ENCODE measurements around the gene TNIK. TPM values are rescaled to one million over a fixed set of nuclear protein-coding genes. Genes with fewer than 3 reads are reported as not detected.
A peak's percentile ranks its signal among the peaks of the same experiment; 100 is the strongest.

TNIK gene
- total RNA-seq, 1 donor from 2014 or later = 1.5 TPM

DNA sequence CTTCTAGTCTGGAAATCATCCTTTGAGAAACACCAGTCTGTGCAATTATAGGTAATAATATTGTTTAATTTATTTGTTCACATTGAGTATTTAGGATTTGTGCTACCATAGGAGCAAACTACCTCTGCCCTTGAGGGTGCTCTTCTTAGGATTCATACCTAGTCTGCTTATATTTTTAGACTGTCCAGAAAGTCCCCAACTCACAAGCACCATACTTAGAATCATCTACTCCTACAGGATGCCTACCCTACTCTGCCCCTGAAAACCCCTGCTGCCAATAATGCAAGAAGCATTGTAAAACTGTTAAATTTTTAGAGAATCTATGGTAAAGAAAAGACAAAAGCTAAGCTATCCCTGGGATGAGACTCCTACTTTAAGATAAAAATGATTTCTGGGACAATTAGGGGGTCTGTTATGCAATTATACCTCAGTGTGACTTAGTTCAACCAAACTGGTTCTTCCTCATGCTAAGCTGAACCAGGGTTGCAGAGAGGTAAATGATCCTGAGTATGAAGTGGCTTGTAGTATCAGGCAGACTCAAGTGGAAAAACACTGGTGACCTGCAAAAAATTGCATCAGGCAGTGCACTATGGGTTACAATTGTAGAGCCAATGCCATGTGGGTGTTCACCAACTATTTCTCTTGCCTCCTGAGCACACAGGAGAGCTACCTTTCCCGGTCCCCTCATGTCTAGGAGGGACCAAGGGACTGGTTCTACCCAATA, 133.3 kb downstream of the TNIK start:
- H3K27me3 Mint-ChIP-seq (ENCODE audit: unreplicated experiment) = no peaks in the 10 kb centered on the region
- no peaks in the 10 kb centered on the region for H3K36me3 Mint-ChIP-seq (ENCODE audit: unreplicated experiment)

DNA sequence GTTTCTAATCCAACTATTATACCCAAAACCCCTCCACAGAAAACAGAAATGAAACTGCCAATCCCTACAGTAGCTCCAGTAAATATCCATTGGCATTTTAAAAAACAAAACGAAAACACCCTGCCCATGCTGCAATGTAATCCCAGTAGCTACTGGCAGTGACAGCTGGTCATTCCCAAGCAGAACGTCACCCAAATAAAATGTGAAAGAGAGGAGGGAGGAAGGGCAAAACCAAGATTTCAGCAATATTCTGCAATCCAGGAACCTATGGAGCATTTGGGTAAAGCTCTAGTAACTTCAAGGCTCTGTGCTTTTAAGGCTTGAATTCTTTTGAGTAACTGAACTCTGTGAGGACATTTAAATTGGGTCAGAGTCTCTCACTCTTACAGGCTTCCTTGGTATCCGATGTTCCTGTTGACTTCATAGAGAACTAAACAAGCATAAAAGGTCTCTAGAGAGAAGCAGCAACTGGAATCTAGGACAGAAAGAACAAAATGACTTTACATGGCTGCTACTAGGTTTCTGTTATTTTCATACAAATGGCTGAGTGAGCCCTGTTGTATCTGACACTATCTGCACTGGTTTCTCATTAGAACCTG, 136.2 kb downstream of the TNIK start:
- Mint-ChIP-seq H3K4me3 (ENCODE audit: unreplicated experiment) (no peak overlapping the region), H3K4me1 (ENCODE audit: low read depth, unreplicated experiment) (peaks cover 23% of the 10 kb centered on the region), H3K9me3 (ENCODE audit: unreplicated experiment) (no peaks in the 10 kb centered on the region), H3K27me3 (ENCODE audit: unreplicated experiment) (no peaks in the 10 kb centered on the region), H3K27ac (ENCODE audit: unreplicated experiment) (no peak overlapping the region), H3K36me3 (ENCODE audit: unreplicated experiment) (no peaks in the 10 kb centered on the region)
- TF ChIP-seq, protein P1, sequence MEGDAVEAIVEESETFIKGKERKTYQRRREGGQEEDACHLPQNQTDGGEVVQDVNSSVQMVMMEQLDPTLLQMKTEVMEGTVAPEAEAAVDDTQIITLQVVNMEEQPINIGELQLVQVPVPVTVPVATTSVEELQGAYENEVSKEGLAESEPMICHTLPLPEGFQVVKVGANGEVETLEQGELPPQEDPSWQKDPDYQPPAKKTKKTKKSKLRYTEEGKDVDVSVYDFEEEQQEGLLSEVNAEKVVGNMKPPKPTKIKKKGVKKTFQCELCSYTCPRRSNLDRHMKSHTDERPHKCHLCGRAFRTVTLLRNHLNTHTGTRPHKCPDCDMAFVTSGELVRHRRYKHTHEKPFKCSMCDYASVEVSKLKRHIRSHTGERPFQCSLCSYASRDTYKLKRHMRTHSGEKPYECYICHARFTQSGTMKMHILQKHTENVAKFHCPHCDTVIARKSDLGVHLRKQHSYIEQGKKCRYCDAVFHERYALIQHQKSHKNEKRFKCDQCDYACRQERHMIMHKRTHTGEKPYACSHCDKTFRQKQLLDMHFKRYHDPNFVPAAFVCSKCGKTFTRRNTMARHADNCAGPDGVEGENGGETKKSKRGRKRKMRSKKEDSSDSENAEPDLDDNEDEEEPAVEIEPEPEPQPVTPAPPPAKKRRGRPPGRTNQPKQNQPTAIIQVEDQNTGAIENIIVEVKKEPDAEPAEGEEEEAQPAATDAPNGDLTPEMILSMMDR (IDR thresholded peaks at IDR 0.05; ENCODE audit: partially characterized antibody, unreplicated experiment) = no peak
- no peak for DNase-seq

More for the DNA sequence above, 133.3 kb downstream of the TNIK start:
- Mint-ChIP-seq H3K4me3 (ENCODE audit: unreplicated experiment) (no peak overlapping the region), H3K9me3 (ENCODE audit: unreplicated experiment) (no peaks in the 10 kb centered on the region), H3K4me1 (ENCODE audit: low read depth, unreplicated experiment) (peaks cover 7% of the 10 kb centered on the region), H3K27ac (ENCODE audit: unreplicated experiment) (no peak overlapping the region)
- TF ChIP-seq, protein P1 (IDR thresholded peaks at IDR 0.05; ENCODE audit: partially characterized antibody, unreplicated experiment) = no peak
- DNase-seq = no peak

DNA sequence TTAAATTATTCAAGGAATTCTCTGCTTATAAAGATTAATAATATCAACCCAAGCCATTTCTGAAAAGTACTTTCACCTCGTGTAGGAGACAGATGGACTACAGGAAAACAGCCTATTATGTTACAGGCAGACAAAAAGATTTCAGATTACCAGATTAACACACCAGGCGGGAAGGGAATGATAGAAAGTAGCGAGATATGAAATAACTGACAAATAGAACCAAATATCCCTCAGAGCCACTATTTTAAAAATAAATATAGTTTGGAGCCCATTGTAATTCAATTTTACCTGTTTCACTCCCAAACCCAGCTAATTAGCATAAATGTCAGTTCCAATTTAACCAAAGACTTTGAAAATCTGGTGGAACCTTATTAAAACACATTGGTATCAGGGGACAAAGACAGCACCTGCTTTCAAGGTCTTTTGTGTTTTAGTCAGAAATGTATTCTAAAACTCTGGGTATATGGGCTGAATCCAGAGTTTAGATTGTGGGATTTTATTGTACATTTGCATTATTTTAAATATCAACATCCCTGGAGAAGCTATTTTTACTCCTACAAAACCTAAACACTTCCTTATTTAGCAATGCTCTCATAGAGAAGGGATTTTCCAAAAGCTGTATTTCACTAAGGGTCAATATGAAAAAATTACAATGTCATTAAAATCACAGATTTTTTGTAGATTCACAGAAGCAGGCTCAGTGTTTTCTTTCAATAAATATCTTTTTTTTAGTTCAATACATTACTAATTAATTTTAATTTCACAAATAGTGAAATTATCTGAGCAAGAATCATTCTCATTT, 138.4 kb downstream of the TNIK start:
- H3K4me1 Mint-ChIP-seq (ENCODE audit: low read depth, unreplicated experiment) = peaks cover 23% of the 10 kb centered on the region
- TF ChIP-seq, protein P1 (IDR thresholded peaks at IDR 0.05; ENCODE audit: partially characterized antibody, unreplicated experiment) = no peak
- no peak for DNase-seq
- no peaks in the 10 kb centered on the region for H3K9me3 Mint-ChIP-seq (ENCODE audit: unreplicated experiment)
- H3K36me3 Mint-ChIP-seq (ENCODE audit: unreplicated experiment) = no peaks in the 10 kb centered on the region
- H3K27me3 Mint-ChIP-seq (ENCODE audit: unreplicated experiment) = no peaks in the 10 kb centered on the region
- H3K27ac Mint-ChIP-seq (ENCODE audit: unreplicated experiment) = peak overlapping the region; percentile 44
- H3K4me3 Mint-ChIP-seq (ENCODE audit: unreplicated experiment) = no peak overlapping the region

DNA sequence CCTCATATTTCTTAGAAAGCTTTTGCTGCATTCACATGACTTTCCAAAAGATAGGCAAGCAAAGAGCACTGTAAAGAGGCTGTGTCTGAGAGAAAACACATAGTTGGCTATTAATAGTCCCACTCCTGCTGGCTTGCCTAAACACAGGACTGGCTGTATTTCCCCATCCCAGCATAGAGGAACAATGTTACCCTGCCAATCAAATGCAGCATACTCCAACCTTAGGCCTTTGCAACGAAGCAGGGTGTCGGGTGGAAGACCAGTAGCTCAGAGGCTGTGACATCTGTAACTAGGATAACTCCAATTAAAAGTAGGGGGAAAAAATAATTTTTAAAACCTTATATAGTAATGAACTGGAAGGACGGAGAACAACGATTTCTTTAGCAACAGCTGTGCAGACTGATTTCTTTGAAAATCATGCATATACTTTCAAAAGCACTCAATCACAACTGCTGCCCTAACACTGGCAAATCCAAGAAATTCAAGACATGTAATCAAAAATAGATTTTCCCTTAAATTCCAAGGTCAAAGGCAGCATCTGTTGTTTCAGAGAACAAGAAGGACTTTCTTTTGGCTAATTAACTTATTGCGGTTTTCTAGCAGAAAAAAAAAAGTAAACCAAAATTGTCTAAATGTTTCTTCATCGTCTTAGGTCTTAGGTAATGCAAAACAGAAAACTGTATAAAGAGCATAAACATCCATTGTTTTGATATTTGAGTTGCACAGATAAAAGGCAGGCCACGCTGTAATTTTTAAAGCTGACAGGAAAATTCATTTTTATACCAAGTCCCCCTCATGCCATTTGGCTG, 139.3 kb downstream of the TNIK start:
- Mint-ChIP-seq H3K4me1 (ENCODE audit: low read depth, unreplicated experiment) (peaks cover 23% of the 10 kb centered on the region), H3K4me3 (ENCODE audit: unreplicated experiment) (no peak overlapping the region), H3K9me3 (ENCODE audit: unreplicated experiment) (no peaks in the 10 kb centered on the region), H3K36me3 (ENCODE audit: unreplicated experiment) (no peaks in the 10 kb centered on the region), H3K27ac (ENCODE audit: unreplicated experiment) (peak overlapping the region; percentile 80), H3K27me3 (ENCODE audit: unreplicated experiment) (no peaks in the 10 kb centered on the region)
- TF ChIP-seq, protein P1 (IDR thresholded peaks at IDR 0.05; ENCODE audit: partially characterized antibody, unreplicated experiment) = no peak
- no peak for DNase-seq

All from glutamatergic neuron (in vitro differentiated cells).